GM23338 (cell line): ENCODE data around the gene MAP4K5. TPM values are rescaled to one million over a fixed set of nuclear protein-coding genes. Genes with fewer than 3 reads are reported as not detected.

Experiments
- ATAC-seq: fragments of 200-7000 bp; cut with Tn5 transposase; 3 replicates; pipeline ENCODE4 v1.9.1; 2020
- DNase-seq: peaks from one replicate; pipeline ENCODE4 v3.0.0-alpha.2; 2015; ENCODE audit warnings: low spot score
- H2AFZ ChIP-seq: fragments of 200-600 bp; sonication (generic); 2 replicates; pipeline ENCODE4 v1.8.0; 2016; ENCODE audit warnings: antibody characterized with exemption, mild to moderate bottlenecking, moderate library complexity
- H3F3A ChIP-seq: fragments of 200-600 bp; sonication (generic); replicated peaks from 2 replicates; pipeline ENCODE4 v1.8.0; 2017; ENCODE audit warnings: antibody characterized with exemption, mixed run types, low read depth
- H3K27ac ChIP-seq: fragments of 200-600 bp; sonication (generic); 2 replicates; pipeline ENCODE4 v1.6.1; 2016; ENCODE audit warnings: low read depth
- H3K27me3 ChIP-seq: fragments of 200-600 bp; sonication (generic); 2 replicates; pipeline ENCODE4 v1.8.0; 2016; ENCODE audit warnings: mild to moderate bottlenecking, mixed run types, moderate library complexity; ENCODE audit not compliant: insufficient read depth
- H3K36me3 ChIP-seq: fragments of 200-600 bp; sonication (generic); 2 replicates; pipeline ENCODE4 v1.8.0; 2016; ENCODE audit warnings: mild to moderate bottlenecking; ENCODE audit not compliant: insufficient read depth
- H3K4me1 ChIP-seq: fragments of 200-600 bp; sonication (generic); 2 replicates; pipeline ENCODE4 v1.8.0; 2016; ENCODE audit warnings: mild to moderate bottlenecking, moderate library complexity; ENCODE audit not compliant: insufficient read depth
- H3K4me2 ChIP-seq: fragments of 200-600 bp; sonication (generic); 2 replicates; pipeline ENCODE4 v1.7.1; 2017; ENCODE audit warnings: mixed run types
- H3K4me3 ChIP-seq: fragments of 200-600 bp; sonication (generic); 2 replicates; pipeline ENCODE4 v1.6.1; 2016; ENCODE audit warnings: mixed run types
- H3K79me2 ChIP-seq: fragments of 200-600 bp; sonication (generic); replicated peaks from 2 replicates; pipeline ENCODE4 v1.8.0; 2017; ENCODE audit warnings: mild to moderate bottlenecking; ENCODE audit not compliant: insufficient read depth
- H3K9me2 ChIP-seq: fragments of 200-600 bp; sonication (generic); 2 replicates; pipeline ENCODE4 v1.8.0; 2017; ENCODE audit not compliant: insufficient read depth
- H4K20me1 ChIP-seq: fragments of 200-600 bp; sonication (generic); replicated peaks from 2 replicates; pipeline ENCODE4 v1.8.0; 2017; ENCODE audit warnings: mild to moderate bottlenecking; ENCODE audit not compliant: insufficient read depth
- H3K27ac Mint-ChIP-seq: 2 replicates; pipeline ENCODE4 v1.8.0; 2020; ENCODE audit warnings: inconsistent platforms, mild to moderate bottlenecking, moderate library complexity, mixed read lengths
- H3K27me3 Mint-ChIP-seq: 3 replicates; pipeline ENCODE4 v1.8.0; 2022; ENCODE audit warnings: low read depth, mild to moderate bottlenecking, moderate library complexity, mixed read lengths, inconsistent platforms; ENCODE audit not compliant: insufficient read depth, poor library complexity
- H3K36me3 Mint-ChIP-seq: 3 replicates; pipeline ENCODE4 v1.8.0; 2021; ENCODE audit warnings: low read depth, mild to moderate bottlenecking, inconsistent platforms, moderate library complexity, mixed read lengths
- H3K4me1 Mint-ChIP-seq: 3 replicates; pipeline ENCODE4 v1.8.0; 2020; ENCODE audit warnings: mild to moderate bottlenecking, inconsistent platforms, mixed read lengths
- H3K4me3 Mint-ChIP-seq: 3 replicates; pipeline ENCODE4 v1.8.0; 2021; ENCODE audit warnings: moderate library complexity, mild to moderate bottlenecking, inconsistent platforms, mixed read lengths
- H3K9me3 Mint-ChIP-seq: 3 replicates; pipeline ENCODE4 v1.8.0; 2020; ENCODE audit warnings: moderate library complexity, mild to moderate bottlenecking, inconsistent platforms, mixed read lengths
- CREB1 ChIP-seq: fragments of 250-450 bp; sonication (Bioruptor Pico); IDR thresholded peaks from 2 replicates; pipeline ENCODE4 v1.5.0; 2020; ENCODE audit warnings: low read depth, mild to moderate bottlenecking, moderate library complexity
- CTCF ChIP-seq, 2 experiments: fragments of 200-600 bp in 1 of 2; sonication (generic) in 1 of 2; conservative IDR thresholded peaks; 2 replicates each; pipeline versions ENCODE4 v1.5.1 to v1.6.1; 2016 to 2017; ENCODE audit warnings: antibody characterized with exemption in 2 of 2, low read depth in 2 of 2, mild to moderate bottlenecking in 2 of 2, moderate library complexity in 1 of 2
- EZH2 ChIP-seq: fragments of 200-600 bp; sonication (generic); IDR thresholded peaks from one replicate; pipeline ENCODE4 v1.8.0; 2017; ENCODE audit warnings: antibody characterized with exemption, mild to moderate bottlenecking, low read depth; ENCODE audit not compliant: unreplicated experiment
- EZH2phosphoT487 ChIP-seq: fragments of 200-600 bp; sonication (generic); IDR thresholded peaks from one replicate; pipeline ENCODE4 v1.8.1; 2018; ENCODE audit warnings: antibody characterized with exemption; ENCODE audit not compliant: unreplicated experiment
- JUNB ChIP-seq: IDR thresholded peaks from one replicate; pipeline ENCODE4 v1.6.1; 2016; ENCODE audit warnings: antibody characterized with exemption; ENCODE audit not compliant: unreplicated experiment
- NANOG ChIP-seq: IDR thresholded peaks from 2 replicates; pipeline ENCODE4 v1.6.1; 2016; ENCODE audit warnings: antibody characterized with exemption, borderline replicate concordance
- STAT1 ChIP-seq: IDR thresholded peaks from one replicate; pipeline ENCODE4 v1.6.1; 2016; ENCODE audit warnings: antibody characterized with exemption; ENCODE audit not compliant: unreplicated experiment
- ZNF114 ChIP-seq: fragments of 250-450 bp; sonication (Bioruptor Pico); IDR thresholded peaks from 2 replicates; pipeline ENCODE4 v1.5.0; 2020; ENCODE audit warnings: mild to moderate bottlenecking, moderate library complexity
- ZNF331 ChIP-seq: fragments of 250-450 bp; sonication (Bioruptor Pico); IDR thresholded peaks from 2 replicates; pipeline ENCODE4 v1.5.0; 2020; ENCODE audit warnings: low read depth, mild to moderate bottlenecking, moderate library complexity
- polyA plus RNA-seq: library from polyadenylated mRNA; unstranded; fragments of >200 nt; fragmentation: Nextera tagmentation; extraction: Ambion mirVana; gene quantifications from 2 replicates; pipeline ENCODE4 v1.2.1, GENCODE V29; 2016
- total RNA-seq: library from RNA; depleted of rRNA; stranded (reverse); fragments of >200 nt; shearing (Covaris generic); gene quantifications from 2 replicates; pipeline ENCODE4 v1.2.3, GENCODE V29; 2014
- TF ChIP-seq, protein P1 (sequence below): IDR thresholded peaks from one replicate; pipeline ENCODE4 v1.6.1; 2018; ENCODE audit warnings: antibody characterized with exemption; ENCODE audit not compliant: unreplicated experiment
- TF ChIP-seq, protein P2 (sequence below): IDR thresholded peaks from 2 replicates; pipeline ENCODE4 v1.6.1; 2016; ENCODE audit warnings: antibody characterized with exemption

The MAP4K5 gene
- total and polyA plus RNA-seq, 2 experiments from 2014 or later: 71.4 to 74.6 TPM

DNA sequence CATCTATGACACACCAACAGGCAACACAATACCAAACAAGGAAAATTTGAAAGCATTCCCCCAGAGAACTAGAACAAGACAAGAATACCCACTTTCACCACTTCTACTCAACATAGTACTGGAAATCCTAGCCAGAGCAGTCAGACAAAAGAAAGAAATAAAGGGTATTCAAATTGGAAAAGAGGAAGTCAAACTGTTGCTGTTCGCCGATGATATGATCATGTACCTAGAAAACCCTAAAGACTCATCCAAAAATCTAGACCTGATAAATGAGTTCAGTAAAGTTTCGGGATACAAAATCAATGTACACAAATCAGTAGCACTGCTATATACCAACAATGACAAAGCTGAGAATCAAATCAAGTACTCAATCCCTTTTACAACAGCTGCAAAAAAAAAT, 19.5 kb upstream of the MAP4K5 start (continued):
- TF ChIP-seq, protein P1, sequence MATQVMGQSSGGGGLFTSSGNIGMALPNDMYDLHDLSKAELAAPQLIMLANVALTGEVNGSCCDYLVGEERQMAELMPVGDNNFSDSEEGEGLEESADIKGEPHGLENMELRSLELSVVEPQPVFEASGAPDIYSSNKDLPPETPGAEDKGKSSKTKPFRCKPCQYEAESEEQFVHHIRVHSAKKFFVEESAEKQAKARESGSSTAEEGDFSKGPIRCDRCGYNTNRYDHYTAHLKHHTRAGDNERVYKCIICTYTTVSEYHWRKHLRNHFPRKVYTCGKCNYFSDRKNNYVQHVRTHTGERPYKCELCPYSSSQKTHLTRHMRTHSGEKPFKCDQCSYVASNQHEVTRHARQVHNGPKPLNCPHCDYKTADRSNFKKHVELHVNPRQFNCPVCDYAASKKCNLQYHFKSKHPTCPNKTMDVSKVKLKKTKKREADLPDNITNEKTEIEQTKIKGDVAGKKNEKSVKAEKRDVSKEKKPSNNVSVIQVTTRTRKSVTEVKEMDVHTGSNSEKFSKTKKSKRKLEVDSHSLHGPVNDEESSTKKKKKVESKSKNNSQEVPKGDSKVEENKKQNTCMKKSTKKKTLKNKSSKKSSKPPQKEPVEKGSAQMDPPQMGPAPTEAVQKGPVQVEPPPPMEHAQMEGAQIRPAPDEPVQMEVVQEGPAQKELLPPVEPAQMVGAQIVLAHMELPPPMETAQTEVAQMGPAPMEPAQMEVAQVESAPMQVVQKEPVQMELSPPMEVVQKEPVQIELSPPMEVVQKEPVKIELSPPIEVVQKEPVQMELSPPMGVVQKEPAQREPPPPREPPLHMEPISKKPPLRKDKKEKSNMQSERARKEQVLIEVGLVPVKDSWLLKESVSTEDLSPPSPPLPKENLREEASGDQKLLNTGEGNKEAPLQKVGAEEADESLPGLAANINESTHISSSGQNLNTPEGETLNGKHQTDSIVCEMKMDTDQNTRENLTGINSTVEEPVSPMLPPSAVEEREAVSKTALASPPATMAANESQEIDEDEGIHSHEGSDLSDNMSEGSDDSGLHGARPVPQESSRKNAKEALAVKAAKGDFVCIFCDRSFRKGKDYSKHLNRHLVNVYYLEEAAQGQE: no peak
- TF ChIP-seq ZNF331 (no peak), CTCF (conservative IDR thresholded peaks at IDR 0.05; ENCODE audit: low read depth in 2 of 2) (no peak), ZNF114 (CRISPR knock-in tag) (no peak), NANOG (no peak), STAT1 (no peak), CREB1 (CRISPR knock-in tag) (no peak)

DNA sequence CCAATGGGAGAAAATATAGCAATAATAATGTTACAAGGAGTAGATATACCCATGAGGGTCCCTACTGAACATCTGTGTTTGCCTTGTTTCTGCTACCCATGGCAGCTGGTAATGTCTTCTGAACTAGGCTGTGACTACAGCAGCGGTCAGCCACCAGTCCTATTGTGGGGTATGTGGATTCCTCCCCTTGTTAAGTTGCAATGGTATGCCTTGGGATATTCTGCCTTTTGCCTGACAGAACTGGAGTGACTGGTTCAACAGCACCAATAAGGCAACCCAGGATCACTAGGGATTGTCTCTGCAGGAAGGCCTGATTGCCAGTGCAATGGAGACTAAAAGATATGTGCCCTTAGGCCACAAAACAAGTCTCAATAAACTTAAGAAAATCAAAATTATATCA, 17.9 kb upstream of the MAP4K5 start:
- no peak overlapping the region for H3K27ac ChIP-seq
- ATAC-seq: no peak; the same call in 2 of the 3 replicates
- DNase-seq: no peak
- no peak overlapping the region for H3K4me3 Mint-ChIP-seq
- H3K79me2 ChIP-seq: no peaks in the 10 kb centered on the region
- no peak overlapping the region for H3K27ac Mint-ChIP-seq
- H3K4me1 ChIP-seq: no peaks in the 10 kb centered on the region
- H3K36me3 ChIP-seq: no peaks in the 10 kb centered on the region
- H3K4me2 ChIP-seq: no peak overlapping the region
- TF ChIP-seq NANOG (no peak), EZH2phosphoT487 (no peak), EZH2 (no peak), CREB1 (CRISPR knock-in tag) (no peak), STAT1 (no peak), ZNF331 (no peak)
- no peaks in the 10 kb centered on the region; the same call in 2 of the 3 replicates for H3K9me3 Mint-ChIP-seq
- no peak overlapping the region for H3K4me3 ChIP-seq
- H3K9me2 ChIP-seq: no peaks in the 10 kb centered on the region; the same call in 1 of the 2 replicates
- H2AFZ ChIP-seq: no peak overlapping the region
- no peaks in the 10 kb centered on the region for H3K27me3 ChIP-seq
- no peaks in the 10 kb centered on the region for H4K20me1 ChIP-seq
- no peaks in the 10 kb centered on the region for H3K4me1 Mint-ChIP-seq
- no peaks in the 10 kb centered on the region for H3K27me3 Mint-ChIP-seq
- H3K36me3 Mint-ChIP-seq: no peaks in the 10 kb centered on the region
- no peaks in the 10 kb centered on the region for H3F3A ChIP-seq

DNA sequence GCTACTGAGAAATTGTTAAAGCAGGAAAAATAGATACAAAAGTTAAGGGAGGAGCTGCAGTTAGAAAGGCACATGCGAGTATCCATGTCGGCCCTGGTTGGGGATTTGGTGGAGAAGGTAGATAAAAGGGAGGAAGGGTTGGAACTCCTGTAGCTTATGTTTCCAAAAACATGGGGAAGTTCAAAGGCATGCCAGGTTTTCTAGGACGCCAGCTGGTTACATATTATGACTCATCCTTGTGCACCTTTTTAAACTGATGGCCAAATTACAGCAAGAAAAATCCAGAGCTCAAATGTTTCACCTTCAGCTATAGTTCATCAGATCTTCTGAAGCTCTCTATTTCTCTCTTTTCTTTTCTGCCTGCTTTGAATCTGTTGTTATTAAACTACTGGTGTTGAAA, 13.2 kb upstream of the MAP4K5 start:
- Mint-ChIP-seq H3K27me3 (no peaks in the 10 kb centered on the region), H3K27ac (no peak overlapping the region), H3K36me3 (no peaks in the 10 kb centered on the region), H3K4me3 (no peak overlapping the region), H3K9me3 (no peaks in the 10 kb centered on the region), H3K4me1 (peaks cover 4% of the 10 kb centered on the region; the same call in 2 of the 3 replicates)
- Histone ChIP-seq H3K4me3 (no peak overlapping the region), H3K4me2 (no peak overlapping the region), H3K4me1 (no peaks in the 10 kb centered on the region), H3K79me2 (no peaks in the 10 kb centered on the region), H3K27ac (no peak overlapping the region), H4K20me1 (no peaks in the 10 kb centered on the region), H3F3A (no peaks in the 10 kb centered on the region), H2AFZ (no peak overlapping the region), H3K27me3 (no peaks in the 10 kb centered on the region), H3K36me3 (no peaks in the 10 kb centered on the region), H3K9me2 (no peaks in the 10 kb centered on the region; the same call in 1 of the 2 replicates)
- DNase-seq (no peak), ATAC-seq (no peak)
- TF ChIP-seq CREB1 (CRISPR knock-in tag) (no peak), JUNB (no peak), STAT1 (no peak)
- TF ChIP-seq, protein P1: no peak
- TF ChIP-seq, protein P2, sequence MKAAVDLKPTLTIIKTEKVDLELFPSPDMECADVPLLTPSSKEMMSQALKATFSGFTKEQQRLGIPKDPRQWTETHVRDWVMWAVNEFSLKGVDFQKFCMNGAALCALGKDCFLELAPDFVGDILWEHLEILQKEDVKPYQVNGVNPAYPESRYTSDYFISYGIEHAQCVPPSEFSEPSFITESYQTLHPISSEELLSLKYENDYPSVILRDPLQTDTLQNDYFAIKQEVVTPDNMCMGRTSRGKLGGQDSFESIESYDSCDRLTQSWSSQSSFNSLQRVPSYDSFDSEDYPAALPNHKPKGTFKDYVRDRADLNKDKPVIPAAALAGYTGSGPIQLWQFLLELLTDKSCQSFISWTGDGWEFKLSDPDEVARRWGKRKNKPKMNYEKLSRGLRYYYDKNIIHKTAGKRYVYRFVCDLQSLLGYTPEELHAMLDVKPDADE: no peak
